ENCODE measurements around the gene LMNTD2.

LMNTD2 gene

DNA sequence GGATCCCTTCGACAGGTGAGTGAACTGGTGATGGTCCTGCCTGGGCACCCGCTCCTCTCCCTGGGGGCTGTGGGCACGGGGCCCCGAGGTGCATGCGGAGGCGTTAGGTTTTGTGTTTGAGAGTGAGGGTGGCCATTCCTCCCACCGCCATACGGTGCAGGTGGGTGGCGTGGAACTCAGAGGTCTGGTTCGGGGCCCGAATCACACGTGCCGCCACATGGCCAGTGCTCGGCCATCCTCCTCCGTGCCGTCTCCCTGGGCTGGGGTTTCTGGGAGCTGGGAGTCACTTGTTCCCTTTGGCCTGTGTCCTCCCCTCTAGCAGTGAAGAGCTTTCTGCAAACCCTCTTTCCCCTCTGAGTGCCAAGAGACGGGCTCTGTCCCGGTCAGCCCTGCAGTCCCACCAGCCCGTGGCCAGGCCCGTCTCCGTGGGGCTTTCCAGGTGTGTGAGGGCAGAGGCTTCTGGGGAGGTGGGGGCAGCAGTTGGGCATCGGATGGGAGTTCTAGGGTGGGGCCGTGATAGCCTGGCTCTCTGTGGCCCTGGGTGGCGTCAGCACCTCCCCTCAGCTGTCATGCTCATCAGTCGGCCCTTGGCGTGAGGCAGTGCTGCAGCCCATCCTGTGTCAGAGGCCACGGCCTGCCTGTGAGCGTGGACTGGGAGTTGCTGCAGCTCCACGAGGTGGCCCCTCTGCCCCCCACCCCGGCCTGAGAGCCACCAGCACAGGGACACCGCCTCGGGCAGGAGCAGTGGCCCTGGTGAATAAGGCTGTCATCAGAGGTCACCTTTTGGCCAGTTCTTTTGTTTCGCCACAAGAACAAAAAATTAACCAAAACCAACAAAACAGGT, 45.0 kb upstream of the LMNTD2 start:
- Histone ChIP-seq H3K36me3 (ENCODE audit: low read length) (peaks cover 4% of the 10 kb centered on the region; the same call in 1 of the 2 replicates), H3K79me2 (ENCODE audit: insufficient read depth, low read length) (no peaks in the 10 kb centered on the region), H3K27me3 (ENCODE audit: low read length) (no peaks in the 10 kb centered on the region), H3F3A (ENCODE audit: insufficient read depth) (no peaks in the 10 kb centered on the region), H4K20me1 (ENCODE audit: low read depth, low read length) (no peaks in the 10 kb centered on the region; the same call in 1 of the 2 replicates), H3K9ac (ENCODE audit: low read length) (no peak overlapping the region), H2AFZ (ENCODE audit: low read depth, low read length, severe bottlenecking) (no peak overlapping the region), H3K4me3 (ENCODE audit: insufficient read depth, low read length, poor library complexity, severe bottlenecking) (no peak overlapping the region), H3K4me2 (ENCODE audit: low read depth, low read length, poor library complexity, severe bottlenecking) (no peak overlapping the region), H3K9me3 (ENCODE audit: insufficient read depth, low read length) (no peaks in the 10 kb centered on the region), H3K9me2 (replicated peaks; ENCODE audit: insufficient read depth, low read length) (no peaks in the 10 kb centered on the region), H3K27ac (ENCODE audit: low read depth, low read length) (no peak overlapping the region)
- no peak for TF ChIP-seq EZH2phosphoT487 (conservative IDR thresholded peaks at IDR 0.05; ENCODE audit: low read length)
- TF ChIP-seq, protein P1, sequence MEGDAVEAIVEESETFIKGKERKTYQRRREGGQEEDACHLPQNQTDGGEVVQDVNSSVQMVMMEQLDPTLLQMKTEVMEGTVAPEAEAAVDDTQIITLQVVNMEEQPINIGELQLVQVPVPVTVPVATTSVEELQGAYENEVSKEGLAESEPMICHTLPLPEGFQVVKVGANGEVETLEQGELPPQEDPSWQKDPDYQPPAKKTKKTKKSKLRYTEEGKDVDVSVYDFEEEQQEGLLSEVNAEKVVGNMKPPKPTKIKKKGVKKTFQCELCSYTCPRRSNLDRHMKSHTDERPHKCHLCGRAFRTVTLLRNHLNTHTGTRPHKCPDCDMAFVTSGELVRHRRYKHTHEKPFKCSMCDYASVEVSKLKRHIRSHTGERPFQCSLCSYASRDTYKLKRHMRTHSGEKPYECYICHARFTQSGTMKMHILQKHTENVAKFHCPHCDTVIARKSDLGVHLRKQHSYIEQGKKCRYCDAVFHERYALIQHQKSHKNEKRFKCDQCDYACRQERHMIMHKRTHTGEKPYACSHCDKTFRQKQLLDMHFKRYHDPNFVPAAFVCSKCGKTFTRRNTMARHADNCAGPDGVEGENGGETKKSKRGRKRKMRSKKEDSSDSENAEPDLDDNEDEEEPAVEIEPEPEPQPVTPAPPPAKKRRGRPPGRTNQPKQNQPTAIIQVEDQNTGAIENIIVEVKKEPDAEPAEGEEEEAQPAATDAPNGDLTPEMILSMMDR (IDR thresholded peaks at IDR 0.05; ENCODE audit: insufficient read depth, low read length, poor library complexity, severe bottlenecking): no peak

DNA sequence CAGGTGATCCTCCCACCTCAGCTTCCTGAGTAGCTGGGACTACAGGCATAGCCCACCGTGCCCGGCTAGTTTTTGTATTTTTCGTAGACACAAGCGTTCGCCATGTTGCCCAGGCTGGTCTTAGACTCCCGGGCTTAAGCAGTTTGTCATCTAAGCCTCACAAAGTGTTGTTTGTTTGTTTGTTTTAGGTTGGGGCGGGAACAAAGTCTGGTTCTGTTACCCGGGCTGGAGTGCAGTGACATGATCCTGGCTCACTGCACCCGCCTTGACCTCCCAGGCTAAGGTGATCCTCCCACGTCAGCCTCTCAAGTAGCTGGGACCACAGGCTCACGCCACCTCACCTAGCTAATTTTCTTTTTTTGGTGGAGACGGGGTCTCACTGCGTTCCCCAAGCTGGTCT, 42.6 kb upstream of the LMNTD2 start:
- H3K27me3 ChIP-seq (ENCODE audit: low read length): no peaks in the 10 kb centered on the region
- H4K20me1 ChIP-seq (ENCODE audit: low read depth, low read length): no peaks in the 10 kb centered on the region; the same call in 1 of the 2 replicates
- H3K79me2 ChIP-seq (ENCODE audit: insufficient read depth, low read length): no peaks in the 10 kb centered on the region
- H3K36me3 ChIP-seq (ENCODE audit: low read length): peaks cover 4% of the 10 kb centered on the region; the same call in 1 of the 2 replicates
- no peak overlapping the region for H3K4me3 ChIP-seq (ENCODE audit: insufficient read depth, low read length, poor library complexity, severe bottlenecking)
- H3K9me3 ChIP-seq (ENCODE audit: insufficient read depth, low read length): no peaks in the 10 kb centered on the region
- H3K4me2 ChIP-seq (ENCODE audit: low read depth, low read length, poor library complexity, severe bottlenecking): no peak overlapping the region
- H3F3A ChIP-seq (ENCODE audit: insufficient read depth): no peaks in the 10 kb centered on the region
- H3K9me2 ChIP-seq (replicated peaks; ENCODE audit: insufficient read depth, low read length): no peaks in the 10 kb centered on the region
- no peak overlapping the region for H3K9ac ChIP-seq (ENCODE audit: low read length)
- H3K27ac ChIP-seq (ENCODE audit: low read depth, low read length): no peak overlapping the region
- no peak overlapping the region for H2AFZ ChIP-seq (ENCODE audit: low read depth, low read length, severe bottlenecking)
- TF ChIP-seq, protein P1 (IDR thresholded peaks at IDR 0.05; ENCODE audit: insufficient read depth, low read length, poor library complexity, severe bottlenecking): no peak
- TF ChIP-seq EZH2phosphoT487 (conservative IDR thresholded peaks at IDR 0.05; ENCODE audit: low read length): no peak

DNA sequence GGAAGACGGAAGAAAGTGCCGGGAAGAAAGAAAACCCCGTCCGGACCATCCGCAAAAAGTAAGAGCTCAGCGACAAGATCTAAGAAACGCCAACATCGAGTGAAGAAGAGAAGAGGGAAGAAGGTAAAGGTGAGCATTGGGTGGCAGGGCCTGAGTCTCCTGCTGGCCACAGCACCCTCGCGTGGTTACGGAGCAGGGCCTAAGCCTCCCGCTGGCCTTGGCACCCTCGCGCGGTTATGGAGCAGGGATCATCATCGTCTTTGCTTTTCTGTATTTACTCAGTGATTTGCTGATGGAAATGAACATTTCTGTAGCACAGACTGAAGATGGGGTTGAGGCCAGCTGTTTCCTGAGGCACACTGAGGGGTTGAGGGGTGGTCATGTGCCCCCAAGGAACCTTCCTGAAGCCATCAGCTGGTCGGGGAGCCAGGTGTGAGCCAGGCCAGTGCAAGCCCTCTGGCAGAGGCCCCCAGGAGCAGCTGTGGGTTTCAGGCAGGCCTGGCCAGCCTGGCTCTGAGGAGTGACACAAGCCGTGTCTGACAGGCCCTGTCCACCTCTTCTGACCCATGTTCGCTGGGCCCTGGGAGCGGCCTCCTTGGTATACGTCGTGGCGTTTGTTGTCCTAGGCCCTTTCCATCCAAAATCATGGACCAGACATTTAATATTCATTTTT, 41.2 kb upstream of the LMNTD2 start:
- no peak overlapping the region for H3K4me3 ChIP-seq (ENCODE audit: insufficient read depth, low read length, poor library complexity, severe bottlenecking)
- H3K4me2 ChIP-seq (ENCODE audit: low read depth, low read length, poor library complexity, severe bottlenecking): no peak overlapping the region
- no peaks in the 10 kb centered on the region for H3K79me2 ChIP-seq (ENCODE audit: insufficient read depth, low read length)
- no peak overlapping the region for H3K9ac ChIP-seq (ENCODE audit: low read length)
- no peaks in the 10 kb centered on the region; the same call in 1 of the 2 replicates for H4K20me1 ChIP-seq (ENCODE audit: low read depth, low read length)
- H3F3A ChIP-seq (ENCODE audit: insufficient read depth): no peaks in the 10 kb centered on the region
- TF ChIP-seq EZH2phosphoT487 (conservative IDR thresholded peaks at IDR 0.05; ENCODE audit: low read length): no peak
- TF ChIP-seq, protein P1 (IDR thresholded peaks at IDR 0.05; ENCODE audit: insufficient read depth, low read length, poor library complexity, severe bottlenecking): no peak
- no peaks in the 10 kb centered on the region for H3K9me2 ChIP-seq (replicated peaks; ENCODE audit: insufficient read depth, low read length)
- no peaks in the 10 kb centered on the region for H3K27me3 ChIP-seq (ENCODE audit: low read length)
- peaks cover 4% of the 10 kb centered on the region; the same call in 1 of the 2 replicates for H3K36me3 ChIP-seq (ENCODE audit: low read length)
- no peaks in the 10 kb centered on the region for H3K9me3 ChIP-seq (ENCODE audit: insufficient read depth, low read length)
- no peak overlapping the region for H2AFZ ChIP-seq (ENCODE audit: low read depth, low read length, severe bottlenecking)
- H3K27ac ChIP-seq (ENCODE audit: low read depth, low read length): no peak overlapping the region
